ENCODE data around the gene CLEC10A. TPM values are rescaled to one million over a fixed set of nuclear protein-coding genes. Genes with fewer than 3 reads are reported as not detected.
A peak's percentile ranks its signal among the peaks of the same experiment; 100 is the strongest.

CLEC10A gene
- total and polyA plus RNA-seq, 10 of the 15 experiments (the other 5 are each of a cell fraction or from before 2014, with no cell fraction given): not detected

GRCh38 chr17:7038025-7038862 lies 41.8 kb downstream of the CLEC10A start:
- no TSS peak for BruUV-seq (replicated peaks)
- ATAC-seq (no peak), FAIRE-seq (no peak), DNase-seq (ENCODE audit: low read depth, low spot score) (no peak)
- ChIA-PET CTCF (interaction anchor here (0.6 to 4.5 kb wide), 8 partner anchors 7 to 127 kb away, joined by 3 to 40 read pairs (median 5); partner anchors contain the start of genes BCL6B and SLC16A11), RAD21 (ENCODE audit: unreplicated experiment) (interaction anchor here (0.9 to 2.1 kb wide), 3 partner anchors 16 to 23 kb away, joined by 3 to 8 read pairs (median 7); a partner anchor contains a TSS), POLR2A (interaction anchor here (0.6 to 1.4 kb wide), 7 partner anchors 15 to 267 kb away, joined by 3 to 9 read pairs (median 4); no protein-coding TSS in a partner anchor), SMC1A (ENCODE audit: uncharacterized antibody, unreplicated experiment) (interaction anchor here (0.8 to 1.7 kb wide), 7 partner anchors 7 to 127 kb away, joined by 3 to 8 read pairs (median 4); no protein-coding TSS in a partner anchor)
- H4K20me1 ChIP-seq (ENCODE audit: control insufficient read depth, insufficient read depth): no peaks in the 10 kb centered on the region
- H3K27ac ChIP-seq (ENCODE audit: control insufficient read depth, insufficient read depth): no peak overlapping the region
- peaks cover 18% of the 10 kb centered on the region for H3K79me2 ChIP-seq (ENCODE audit: control insufficient read depth, insufficient read depth, low read length)
- TF ChIP-seq EGR1 (IDR thresholded peaks at IDR 0.05; ENCODE audit: borderline replicate concordance in 1 of 2, low read depth in 2 of 2, low read length in 2 of 2) (0 out of 3 replicates have a peak, but pooled peaks of 1 of the 2 experiments have one; percentile 3), CTCF (IDR thresholded peaks at IDR 0.05 in 2 of 3, conservative IDR thresholded peaks at IDR 0.05 in 1 of 3; ENCODE audit: control insufficient read depth in 2 of 3, extremely low read depth in 1 of 3, insufficient read depth in 1 of 3, low read depth in 3 of 3, low read length in 3 of 3) (peak; percentile 1 to 17 (median 4); a peak in 1 of 6 replicates), E4F1 (IDR thresholded peaks at IDR 0.05; ENCODE audit: borderline replicate concordance, partially characterized antibody) (no peak)
- peak overlapping the region; percentile 27 for H3K4me2 ChIP-seq (ENCODE audit: control insufficient read depth, insufficient read depth)
- peaks cover 18% of the 10 kb centered on the region for H3K4me1 ChIP-seq (ENCODE audit: control insufficient read depth, insufficient read depth, low read length)
- H3K4me3 ChIP-seq: no peak overlapping the region; the same call in 1 of the 2 replicates
- no peak overlapping the region for H2AFZ ChIP-seq (ENCODE audit: control insufficient read depth, low read depth, low read length)
- peaks cover 0 to 2% of the 10 kb centered on the region in 2 experiments; a peak in 2 of 4 replicates for H3K27me3 ChIP-seq (replicated peaks in 1 of 2; ENCODE audit: control insufficient read depth in 2 of 2, insufficient read depth in 2 of 2, low read length in 1 of 2)
- WGBS (ENCODE audit: insufficient coverage, insufficient replicate concordance, low lambda C conversion rate, missing lambda C conversion rate): 90% methylated on average over 18 of the region's 19 CpGs
- no peaks in the 10 kb centered on the region; a peak in 1 of 4 replicates for H3K36me3 ChIP-seq (ENCODE audit: control insufficient read depth in 2 of 2, insufficient read depth in 2 of 2, low read length in 1 of 2)
- in situ Hi-C loops (cut with MboI) (loop anchor here (25.0 kb wide), 1 partner anchor 524 kb away; the partner anchor contains the start of genes SENP3 and TNFSF13), intact Hi-C loops (cut with micrococcal nuclease; ENCODE audit: unreplicated experiment) (no loop called here)
- H3K9me3 ChIP-seq (replicated peaks; ENCODE audit: control insufficient read depth, insufficient read depth, low read length): no peaks in the 10 kb centered on the region
- no peak overlapping the region for H3K9ac ChIP-seq (ENCODE audit: control insufficient read depth, insufficient read depth, low read length)
